Neural cell (in vitro differentiated cells): ENCODE results near the gene B4GALT2. TPM values are rescaled to one million over a fixed set of nuclear protein-coding genes. Genes with fewer than 3 reads are reported as not detected.

ENCODE experiments used
- H2AFZ ChIP-seq: fragments of 200-600, 300-800 bp; sonication (generic), shearing (Covaris generic); 2 replicates; pipeline ENCODE4 v1.6.0; 2014; ENCODE audit warnings: low read depth, mild to moderate bottlenecking, antibody characterized with exemption, low read length, moderate library complexity
- H3F3A ChIP-seq: fragments of 200-600 bp; shearing (Covaris generic); 2 replicates; pipeline ENCODE4 v1.6.1; 2016; ENCODE audit warnings: mild to moderate bottlenecking, moderate library complexity, mixed read lengths, antibody characterized with exemption, low read length; ENCODE audit not compliant: insufficient read depth, poor library complexity, severe bottlenecking
- H3K27ac ChIP-seq: fragments of 200-600, 300-800 bp; sonication (generic), shearing (Covaris generic); 2 replicates; pipeline ENCODE4 v1.5.1; 2014; ENCODE audit warnings: mild to moderate bottlenecking, low read length, moderate library complexity
- H3K27me3 ChIP-seq: fragments of 300-800, 200-600 bp; sonication (generic), shearing (Covaris generic); 2 replicates; pipeline ENCODE4 v1.6.0; 2014; ENCODE audit warnings: mild to moderate bottlenecking, low read depth, low read length, moderate library complexity; ENCODE audit not compliant: insufficient read depth
- H3K36me3 ChIP-seq: fragments of 300-800, 200-600 bp; sonication (generic), shearing (Covaris generic); 2 replicates; pipeline ENCODE4 v1.5.1; 2014; ENCODE audit warnings: mild to moderate bottlenecking, antibody characterized with exemption, low read length, moderate library complexity; ENCODE audit not compliant: insufficient read depth
- H3K4me2 ChIP-seq: fragments of 300-800, 200-600 bp; sonication (generic), shearing (Covaris generic); 2 replicates; pipeline ENCODE4 v1.6.0; 2014; ENCODE audit warnings: mild to moderate bottlenecking, low read length
- H3K4me3 ChIP-seq: fragments of 300-800, 200-600 bp; sonication (generic), shearing (Covaris generic); 2 replicates; pipeline ENCODE4 v1.5.1; 2014; ENCODE audit warnings: mild to moderate bottlenecking, low read length, moderate library complexity
- H3K79me2 ChIP-seq: fragments of 200-600 bp; shearing (Covaris generic); replicated peaks from 2 replicates; pipeline ENCODE4 v1.6.0; 2014; ENCODE audit warnings: mild to moderate bottlenecking, low read length, moderate library complexity; ENCODE audit not compliant: insufficient read depth
- H3K9ac ChIP-seq: fragments of 300-800, 200-600 bp; sonication (generic), shearing (Covaris generic); 2 replicates; pipeline ENCODE4 v1.6.1; 2016; ENCODE audit warnings: mild to moderate bottlenecking, low read length, mixed read lengths
- H3K9me2 ChIP-seq: fragments of 200-600 bp; shearing (Covaris generic); 2 replicates; pipeline ENCODE4 v1.6.1; 2016; ENCODE audit warnings: mild to moderate bottlenecking, low read length, mixed read lengths; ENCODE audit not compliant: insufficient read depth
- H3K9me3 ChIP-seq: fragments of 200-600, 300-800 bp; sonication (generic), shearing (Covaris generic); 2 replicates; pipeline ENCODE4 v1.6.1; 2016; ENCODE audit warnings: mild to moderate bottlenecking, mixed run types, low read length, moderate library complexity, mixed read lengths
- H4K20me1 ChIP-seq: fragments of 200-600 bp; shearing (Covaris generic); 2 replicates; pipeline ENCODE4 v1.6.1; 2016; ENCODE audit warnings: mild to moderate bottlenecking, mixed run types; ENCODE audit not compliant: insufficient read depth
- EP300 ChIP-seq: fragments of 450-650 bp; conservative IDR thresholded peaks from 2 replicates; pipeline ENCODE4 v1.6.1; 2014; ENCODE audit warnings: antibody characterized with exemption, mild to moderate bottlenecking, moderate library complexity; ENCODE audit not compliant: poor library complexity, severe bottlenecking
- EZH2 ChIP-seq: fragments of 200-600, 300-800 bp; shearing (Covaris generic), sonication (generic); IDR thresholded peaks from 2 replicates; pipeline ENCODE4 v1.6.1; 2014; ENCODE audit warnings: antibody characterized with exemption, low read length, borderline replicate concordance, mild to moderate bottlenecking; ENCODE audit not compliant: insufficient read depth, poor library complexity, severe bottlenecking
- MXI1 ChIP-seq: fragments of 450-650 bp; conservative IDR thresholded peaks from 2 replicates; pipeline ENCODE4 v1.6.1; 2014; ENCODE audit warnings: antibody characterized with exemption, mild to moderate bottlenecking; ENCODE audit not compliant: poor library complexity, severe bottlenecking
- POLR2AphosphoS5 ChIP-seq: IDR thresholded peaks from 2 replicates; pipeline ENCODE4 v1.6.1; 2012
- RAD21 ChIP-seq: fragments of 450-650 bp; conservative IDR thresholded peaks from 2 replicates; pipeline ENCODE4 v1.6.1; 2014; ENCODE audit warnings: antibody characterized with exemption, mild to moderate bottlenecking, moderate library complexity
- SMC3 ChIP-seq: fragments of 450-650 bp; conservative IDR thresholded peaks from 2 replicates; pipeline ENCODE4 v1.6.1; 2014; ENCODE audit warnings: antibody characterized with exemption, mild to moderate bottlenecking, moderate library complexity; ENCODE audit not compliant: poor library complexity
- TAF1 ChIP-seq: IDR thresholded peaks from 2 replicates; pipeline ENCODE4 v1.6.1; 2012; ENCODE audit warnings: low read depth
- polyA plus RNA-seq: library from polyadenylated mRNA; depleted of rRNA; stranded (reverse); fragments of >200 nt; gene quantifications from 2 replicates; pipeline ENCODE4 v1.2.3, GENCODE V29; 2014
- TF ChIP-seq, protein P1 (sequence below): fragments of 450-650 bp; IDR thresholded peaks from 2 replicates; pipeline ENCODE4 v1.5.1; 2014; ENCODE audit warnings: antibody characterized with exemption, mild to moderate bottlenecking, moderate library complexity; ENCODE audit not compliant: poor library complexity, severe bottlenecking
- TF ChIP-seq, protein P2 (sequence below): IDR thresholded peaks from 2 replicates; pipeline ENCODE4 v1.6.1; 2012; ENCODE audit warnings: borderline replicate concordance

B4GALT2 gene
- polyA plus RNA-seq, 1 donor from 2014 or later, result 129 TPM

DNA sequence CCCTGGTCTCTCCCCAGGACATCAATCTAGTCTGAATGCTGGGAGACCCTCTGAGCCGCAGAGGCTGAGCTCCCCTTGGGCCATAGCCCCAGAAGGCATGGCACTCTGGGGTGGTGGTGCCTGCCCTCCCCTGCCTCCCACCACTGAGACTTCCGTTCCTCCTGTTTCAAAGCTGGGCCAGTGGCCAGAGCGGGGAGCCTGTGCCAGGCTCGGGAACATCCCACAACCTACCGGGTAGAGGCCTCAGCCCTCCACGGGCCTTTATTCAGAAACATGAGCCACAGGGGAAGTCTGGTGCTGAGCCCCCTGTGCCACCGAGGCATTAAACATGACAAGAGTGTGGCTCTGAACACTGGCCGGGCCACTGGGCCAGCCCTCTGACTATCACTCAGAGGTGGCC lies 20.4 kb downstream of the B4GALT2 start:
- Histone ChIP-seq H3K27me3 (no peaks in the 10 kb centered on the region), H4K20me1 (no peaks in the 10 kb centered on the region), H3K9ac (no peak overlapping the region), H3F3A (no peaks in the 10 kb centered on the region), H3K4me3 (no peak overlapping the region), H3K9me3 (no peaks in the 10 kb centered on the region), H3K4me2 (no peak overlapping the region), H3K36me3 (no peaks in the 10 kb centered on the region), H3K79me2 (no peaks in the 10 kb centered on the region), H2AFZ (no peak overlapping the region), H3K9me2 (no peaks in the 10 kb centered on the region), H3K27ac (no peak overlapping the region)
- no peak for TF ChIP-seq EP300
- no peak for TF ChIP-seq MXI1
- TF ChIP-seq EZH2, result no peak
- TF ChIP-seq, protein P1, sequence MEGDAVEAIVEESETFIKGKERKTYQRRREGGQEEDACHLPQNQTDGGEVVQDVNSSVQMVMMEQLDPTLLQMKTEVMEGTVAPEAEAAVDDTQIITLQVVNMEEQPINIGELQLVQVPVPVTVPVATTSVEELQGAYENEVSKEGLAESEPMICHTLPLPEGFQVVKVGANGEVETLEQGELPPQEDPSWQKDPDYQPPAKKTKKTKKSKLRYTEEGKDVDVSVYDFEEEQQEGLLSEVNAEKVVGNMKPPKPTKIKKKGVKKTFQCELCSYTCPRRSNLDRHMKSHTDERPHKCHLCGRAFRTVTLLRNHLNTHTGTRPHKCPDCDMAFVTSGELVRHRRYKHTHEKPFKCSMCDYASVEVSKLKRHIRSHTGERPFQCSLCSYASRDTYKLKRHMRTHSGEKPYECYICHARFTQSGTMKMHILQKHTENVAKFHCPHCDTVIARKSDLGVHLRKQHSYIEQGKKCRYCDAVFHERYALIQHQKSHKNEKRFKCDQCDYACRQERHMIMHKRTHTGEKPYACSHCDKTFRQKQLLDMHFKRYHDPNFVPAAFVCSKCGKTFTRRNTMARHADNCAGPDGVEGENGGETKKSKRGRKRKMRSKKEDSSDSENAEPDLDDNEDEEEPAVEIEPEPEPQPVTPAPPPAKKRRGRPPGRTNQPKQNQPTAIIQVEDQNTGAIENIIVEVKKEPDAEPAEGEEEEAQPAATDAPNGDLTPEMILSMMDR, result no peak
- no peak for TF ChIP-seq TAF1
- no peak for TF ChIP-seq SMC3
- TF ChIP-seq, protein P2, sequence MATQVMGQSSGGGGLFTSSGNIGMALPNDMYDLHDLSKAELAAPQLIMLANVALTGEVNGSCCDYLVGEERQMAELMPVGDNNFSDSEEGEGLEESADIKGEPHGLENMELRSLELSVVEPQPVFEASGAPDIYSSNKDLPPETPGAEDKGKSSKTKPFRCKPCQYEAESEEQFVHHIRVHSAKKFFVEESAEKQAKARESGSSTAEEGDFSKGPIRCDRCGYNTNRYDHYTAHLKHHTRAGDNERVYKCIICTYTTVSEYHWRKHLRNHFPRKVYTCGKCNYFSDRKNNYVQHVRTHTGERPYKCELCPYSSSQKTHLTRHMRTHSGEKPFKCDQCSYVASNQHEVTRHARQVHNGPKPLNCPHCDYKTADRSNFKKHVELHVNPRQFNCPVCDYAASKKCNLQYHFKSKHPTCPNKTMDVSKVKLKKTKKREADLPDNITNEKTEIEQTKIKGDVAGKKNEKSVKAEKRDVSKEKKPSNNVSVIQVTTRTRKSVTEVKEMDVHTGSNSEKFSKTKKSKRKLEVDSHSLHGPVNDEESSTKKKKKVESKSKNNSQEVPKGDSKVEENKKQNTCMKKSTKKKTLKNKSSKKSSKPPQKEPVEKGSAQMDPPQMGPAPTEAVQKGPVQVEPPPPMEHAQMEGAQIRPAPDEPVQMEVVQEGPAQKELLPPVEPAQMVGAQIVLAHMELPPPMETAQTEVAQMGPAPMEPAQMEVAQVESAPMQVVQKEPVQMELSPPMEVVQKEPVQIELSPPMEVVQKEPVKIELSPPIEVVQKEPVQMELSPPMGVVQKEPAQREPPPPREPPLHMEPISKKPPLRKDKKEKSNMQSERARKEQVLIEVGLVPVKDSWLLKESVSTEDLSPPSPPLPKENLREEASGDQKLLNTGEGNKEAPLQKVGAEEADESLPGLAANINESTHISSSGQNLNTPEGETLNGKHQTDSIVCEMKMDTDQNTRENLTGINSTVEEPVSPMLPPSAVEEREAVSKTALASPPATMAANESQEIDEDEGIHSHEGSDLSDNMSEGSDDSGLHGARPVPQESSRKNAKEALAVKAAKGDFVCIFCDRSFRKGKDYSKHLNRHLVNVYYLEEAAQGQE, result no peak
- TF ChIP-seq POLR2AphosphoS5, result no peak
- TF ChIP-seq RAD21, result no peak

DNA sequence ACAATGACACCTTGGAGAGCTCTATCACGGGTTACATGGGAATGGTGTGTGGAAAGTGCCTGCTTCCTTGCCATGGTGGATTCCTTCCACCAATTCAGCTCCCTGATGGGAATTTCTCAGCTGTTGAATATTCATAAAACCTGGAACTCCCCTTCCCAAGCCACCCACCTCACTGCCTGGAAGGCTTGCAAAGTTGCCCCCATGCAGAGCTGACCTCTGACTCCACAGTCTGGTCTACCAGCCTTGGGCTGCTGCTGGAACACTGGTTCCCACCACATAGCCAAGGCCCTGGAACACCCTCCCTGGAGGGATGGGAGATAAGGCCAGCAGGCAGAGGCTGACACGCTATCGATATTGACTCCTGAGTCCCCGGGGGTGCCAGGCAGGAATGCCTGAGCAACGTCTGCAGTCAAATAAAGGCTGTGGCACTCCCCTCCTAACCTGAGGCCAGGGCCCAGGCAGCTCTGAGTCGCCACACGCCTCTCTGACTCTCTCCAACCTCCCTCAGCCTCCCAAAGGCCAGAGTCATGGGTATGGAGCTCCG lies 21.2 kb downstream of the B4GALT2 start:
- H3K9me3 ChIP-seq, result no peaks in the 10 kb centered on the region
- H4K20me1 ChIP-seq, result no peaks in the 10 kb centered on the region
- no peaks in the 10 kb centered on the region for H3F3A ChIP-seq
- no peak overlapping the region for H3K9ac ChIP-seq
- H3K79me2 ChIP-seq, result no peaks in the 10 kb centered on the region
- no peak overlapping the region for H3K4me3 ChIP-seq
- no peak overlapping the region for H2AFZ ChIP-seq
- TF ChIP-seq EP300 (no peak), TAF1 (no peak), EZH2 (no peak), SMC3 (no peak), MXI1 (no peak), POLR2AphosphoS5 (no peak), RAD21 (no peak)
- TF ChIP-seq, protein P1, result no peak
- TF ChIP-seq, protein P2, result no peak
- no peaks in the 10 kb centered on the region for H3K27me3 ChIP-seq
- no peaks in the 10 kb centered on the region for H3K36me3 ChIP-seq
- H3K4me2 ChIP-seq, result no peak overlapping the region
- H3K9me2 ChIP-seq, result no peaks in the 10 kb centered on the region
- no peak overlapping the region for H3K27ac ChIP-seq
